Parathyroid adenoma (tissue), 2 donors: ENCODE results near the gene PTPN1.

Experiments
- H2AFZ ChIP-seq: fragments of 300-600 bp; sonication (generic); one replicate; pipeline ENCODE4 v1.7.0; 2017; ENCODE audit warnings: antibody characterized with exemption, mild to moderate bottlenecking
- H3K27ac ChIP-seq: fragments of 300-600 bp; sonication (generic); one replicate; pipeline ENCODE4 v1.7.0; 2017
- H3K27me3 ChIP-seq: fragments of 300-600 bp; sonication (generic); one replicate; pipeline ENCODE4 v1.7.0; 2017; ENCODE audit warnings: low read length; ENCODE audit not compliant: control insufficient read depth, insufficient read depth
- H3K36me3 ChIP-seq: fragments of 300-600 bp; sonication (generic); one replicate; pipeline ENCODE4 v1.7.0; 2017; ENCODE audit warnings: low read length; ENCODE audit not compliant: control insufficient read depth, insufficient read depth
- H3K4me1 ChIP-seq: fragments of 300-600 bp; sonication (generic); one replicate; pipeline ENCODE4 v1.7.0; 2017; ENCODE audit warnings: control low read depth
- H3K4me2 ChIP-seq: fragments of 300-600 bp; sonication (generic); one replicate; pipeline ENCODE4 v1.7.0; 2017; ENCODE audit warnings: low read length
- H3K4me3 ChIP-seq: fragments of 300-600 bp; sonication (generic); one replicate; pipeline ENCODE4 v1.7.0; 2017; ENCODE audit warnings: low read depth, low read length
- H3K79me2 ChIP-seq: fragments of 300-600 bp; sonication (generic); one replicate; pipeline ENCODE4 v1.7.0; 2017; ENCODE audit warnings: control low read depth
- H3K9ac ChIP-seq: fragments of 300-600 bp; sonication (generic); one replicate; pipeline ENCODE4 v1.7.0; 2017; ENCODE audit warnings: mild to moderate bottlenecking
- H3K9me3 ChIP-seq: fragments of 300-600 bp; sonication (generic); one replicate; pipeline ENCODE4 v1.7.0; 2017; ENCODE audit warnings: low read length; ENCODE audit not compliant: control insufficient read depth
- TF ChIP-seq, protein P1 (sequence below): fragments of 300-600 bp; sonication (generic); IDR thresholded peaks from one replicate; pipeline ENCODE4 v1.7.0; 2017; ENCODE audit warnings: antibody characterized with exemption, mild to moderate bottlenecking
- donor health status: primary hyperparathyroidism.

Gene PTPN1

DNA sequence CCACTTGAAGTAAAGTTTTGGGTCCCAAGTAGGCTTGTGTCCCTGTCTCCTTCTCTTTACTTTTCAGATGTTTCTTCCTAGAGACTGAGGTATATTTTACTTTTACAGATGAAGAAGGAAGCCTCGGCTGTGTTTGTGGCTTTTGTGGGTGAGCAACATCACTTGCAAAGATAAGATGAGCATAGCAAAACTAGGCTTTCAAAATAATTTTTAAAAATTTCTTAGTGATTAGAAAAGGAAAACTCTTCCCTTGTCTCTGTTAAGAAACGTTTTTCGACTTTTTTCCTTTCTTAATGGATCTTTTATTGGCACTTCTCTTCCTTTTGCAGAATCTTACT is 7.6 kb downstream of the PTPN1 start:
- peaks cover 86% of the 10 kb centered on the region for H3K79me2 ChIP-seq
- H3K9me3 ChIP-seq: no peaks in the 10 kb centered on the region
- no peak overlapping the region for H3K9ac ChIP-seq
- no peaks in the 10 kb centered on the region for H3K27me3 ChIP-seq
- H3K4me3 ChIP-seq: no peak overlapping the region
- H3K4me2 ChIP-seq: no peak overlapping the region
- no peaks in the 10 kb centered on the region for H3K36me3 ChIP-seq
- peaks cover 22% of the 10 kb centered on the region for H3K4me1 ChIP-seq
- TF ChIP-seq, protein P1, sequence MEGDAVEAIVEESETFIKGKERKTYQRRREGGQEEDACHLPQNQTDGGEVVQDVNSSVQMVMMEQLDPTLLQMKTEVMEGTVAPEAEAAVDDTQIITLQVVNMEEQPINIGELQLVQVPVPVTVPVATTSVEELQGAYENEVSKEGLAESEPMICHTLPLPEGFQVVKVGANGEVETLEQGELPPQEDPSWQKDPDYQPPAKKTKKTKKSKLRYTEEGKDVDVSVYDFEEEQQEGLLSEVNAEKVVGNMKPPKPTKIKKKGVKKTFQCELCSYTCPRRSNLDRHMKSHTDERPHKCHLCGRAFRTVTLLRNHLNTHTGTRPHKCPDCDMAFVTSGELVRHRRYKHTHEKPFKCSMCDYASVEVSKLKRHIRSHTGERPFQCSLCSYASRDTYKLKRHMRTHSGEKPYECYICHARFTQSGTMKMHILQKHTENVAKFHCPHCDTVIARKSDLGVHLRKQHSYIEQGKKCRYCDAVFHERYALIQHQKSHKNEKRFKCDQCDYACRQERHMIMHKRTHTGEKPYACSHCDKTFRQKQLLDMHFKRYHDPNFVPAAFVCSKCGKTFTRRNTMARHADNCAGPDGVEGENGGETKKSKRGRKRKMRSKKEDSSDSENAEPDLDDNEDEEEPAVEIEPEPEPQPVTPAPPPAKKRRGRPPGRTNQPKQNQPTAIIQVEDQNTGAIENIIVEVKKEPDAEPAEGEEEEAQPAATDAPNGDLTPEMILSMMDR: no peak
- no peak overlapping the region for H2AFZ ChIP-seq
- no peak overlapping the region for H3K27ac ChIP-seq

DNA sequence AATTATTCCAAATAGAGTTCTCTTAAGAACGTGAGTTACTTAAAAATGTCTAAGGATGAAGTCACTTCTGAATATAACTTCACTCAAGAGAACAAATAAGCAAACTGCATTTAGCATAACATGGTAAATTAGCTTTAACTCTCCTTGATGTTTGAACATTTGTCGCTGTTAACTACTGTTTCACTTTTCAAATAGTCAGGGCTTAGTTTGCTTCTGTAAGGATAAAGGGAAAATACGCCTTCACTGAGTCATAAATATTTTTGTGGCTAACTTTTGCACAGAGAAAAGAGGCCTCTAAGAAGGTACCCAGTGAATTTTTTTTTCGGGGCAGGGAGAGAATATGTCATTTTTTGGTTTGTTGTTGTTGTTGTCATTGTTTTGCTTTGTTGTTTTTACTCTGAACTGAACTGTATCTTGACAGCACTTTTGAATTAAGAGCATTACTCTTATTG is 8.1 kb downstream of the PTPN1 start:
- peaks cover 86% of the 10 kb centered on the region for H3K79me2 ChIP-seq
- H2AFZ ChIP-seq: no peak overlapping the region
- peaks cover 23% of the 10 kb centered on the region for H3K4me1 ChIP-seq
- TF ChIP-seq, protein P1: no peak
- no peaks in the 10 kb centered on the region for H3K9me3 ChIP-seq
- H3K9ac ChIP-seq: no peak overlapping the region
- no peak overlapping the region for H3K4me3 ChIP-seq
- H3K36me3 ChIP-seq: no peaks in the 10 kb centered on the region
- H3K4me2 ChIP-seq: no peak overlapping the region
- H3K27ac ChIP-seq: no peak overlapping the region
- no peaks in the 10 kb centered on the region for H3K27me3 ChIP-seq

DNA sequence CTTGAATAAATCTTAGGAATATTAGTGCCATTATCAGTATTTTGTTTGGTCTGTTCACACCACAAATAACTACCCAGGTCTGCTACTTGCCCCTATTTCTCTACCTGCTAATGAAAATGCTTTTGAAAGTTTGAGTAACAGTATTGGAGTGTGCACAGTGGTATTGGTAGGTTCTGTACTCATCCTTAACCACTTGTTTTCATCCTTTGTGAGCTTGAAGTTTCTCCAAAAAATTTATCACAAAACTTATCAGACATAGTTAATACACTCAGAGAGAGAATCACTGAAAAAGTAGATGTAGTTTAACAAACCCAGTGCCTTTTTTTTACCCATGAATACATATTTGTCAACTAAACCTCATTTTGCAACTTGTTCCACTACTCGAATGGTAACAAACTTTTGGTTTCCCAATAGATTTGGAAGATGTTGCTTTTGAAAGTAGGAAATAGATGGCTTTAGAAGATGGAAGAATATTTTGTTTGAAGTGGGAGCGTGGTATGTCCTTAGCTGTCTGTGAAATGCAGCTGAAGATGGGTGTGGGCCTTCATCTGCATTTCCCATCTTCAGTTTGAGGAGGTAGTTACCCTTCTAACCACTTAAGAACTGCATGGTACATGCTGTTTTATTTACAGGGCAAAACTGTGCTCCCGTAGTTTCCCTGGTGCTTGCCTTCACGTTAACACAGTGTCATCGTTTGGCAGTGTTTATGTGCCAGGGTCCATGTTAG is 9.0 kb downstream of the PTPN1 start:
- Histone ChIP-seq H3K27me3 (no peaks in the 10 kb centered on the region), H3K79me2 (peaks cover 87% of the 10 kb centered on the region), H3K4me3 (no peak overlapping the region), H2AFZ (no peak overlapping the region), H3K27ac (no peak overlapping the region), H3K4me1 (peaks cover 26% of the 10 kb centered on the region), H3K4me2 (no peak overlapping the region), H3K36me3 (no peaks in the 10 kb centered on the region), H3K9ac (no peak overlapping the region), H3K9me3 (no peaks in the 10 kb centered on the region)
- TF ChIP-seq, protein P1: no peak

DNA sequence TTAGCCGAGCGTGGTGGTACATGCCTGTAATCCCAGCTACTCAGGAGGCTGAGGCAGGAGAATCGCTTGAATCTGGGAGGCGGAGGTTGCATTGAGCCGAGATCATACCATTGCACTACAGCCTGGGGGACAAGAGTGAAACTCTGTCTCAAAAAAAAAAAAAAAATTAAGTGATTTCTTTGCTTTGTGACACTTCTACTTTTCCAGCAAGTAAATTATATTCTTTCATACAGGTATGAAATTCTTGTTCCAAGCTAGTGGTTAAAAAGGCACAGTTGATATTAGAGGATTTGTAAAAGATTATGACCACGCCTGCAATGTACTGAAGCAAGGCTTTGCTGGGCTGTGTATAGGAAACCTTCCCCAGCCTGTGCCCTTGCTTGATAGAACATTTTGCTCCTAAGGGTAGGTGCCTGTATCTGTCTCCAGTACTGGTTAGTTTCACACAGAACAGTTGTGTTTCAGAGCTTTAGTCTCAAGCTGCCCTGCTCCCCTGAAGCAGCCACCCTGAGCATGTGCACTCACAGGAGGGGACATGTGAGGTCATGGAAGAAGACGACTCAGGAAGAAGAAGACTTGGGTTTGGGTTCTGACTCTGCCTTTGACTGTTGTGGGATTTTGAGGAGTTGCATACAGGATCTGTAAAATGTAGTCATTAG is 10.2 kb downstream of the PTPN1 start:
- Histone ChIP-seq H3K4me1 (peaks cover 26% of the 10 kb centered on the region), H3K36me3 (no peaks in the 10 kb centered on the region), H3K9ac (no peak overlapping the region), H3K79me2 (peaks cover 79% of the 10 kb centered on the region), H2AFZ (no peak overlapping the region), H3K27me3 (no peaks in the 10 kb centered on the region), H3K4me2 (no peak overlapping the region), H3K9me3 (no peaks in the 10 kb centered on the region), H3K4me3 (no peak overlapping the region), H3K27ac (no peak overlapping the region)
- TF ChIP-seq, protein P1: no peak
